Uterus (tissue), 2 donors: ENCODE measurements around the gene GGCX.
"Not testable (repeated sequence)": the region's sequence is repeated elsewhere in the genome, so short reads cannot be mapped to it uniquely, and the experiment has no call there.

Experiments used
- POLR2A ChIP-seq, 2 donors: fragments of 450-650 bp; IDR thresholded peaks; one replicate each; pipeline ENCODE4 v1.6.1; 2016; ENCODE audit warnings: antibody characterized with exemption in 2 of 2, mild to moderate bottlenecking in 1 of 2, moderate library complexity in 1 of 2
- TF ChIP-seq, protein P1 (sequence below), 4 experiments: fragments of 200-600 bp in 2 of 4; fragments of 450-650 bp in 2 of 4; sonication (generic) in 2 of 4; IDR thresholded peaks; one replicate each; pipeline ENCODE4 v1.5.1; 2016 to 2019; ENCODE audit warnings: antibody characterized with exemption in 4 of 4, mild to moderate bottlenecking in 2 of 4, moderate library complexity in 1 of 4

DNA sequence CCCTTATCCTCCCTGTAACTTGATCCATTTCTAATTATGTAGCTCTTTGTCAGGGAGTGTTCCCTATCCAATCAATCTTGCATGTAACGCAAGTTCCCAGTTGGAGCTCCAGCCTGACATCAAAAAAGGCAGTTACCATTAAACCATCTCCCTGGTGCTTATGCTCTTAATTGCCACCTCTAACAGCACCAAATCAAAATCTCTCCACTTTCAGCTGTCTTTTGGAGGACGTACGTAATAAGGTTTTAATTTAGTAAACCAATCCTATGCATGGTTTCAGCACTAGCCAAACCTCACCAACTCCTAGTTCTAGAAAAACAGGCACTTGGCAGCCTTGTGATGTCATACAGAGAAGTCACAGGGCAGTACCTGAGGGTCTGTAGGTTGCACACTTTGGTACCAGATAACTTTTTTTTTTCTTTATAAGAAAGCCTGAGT is 17.0 kb downstream of the GGCX start:
- not testable (repeated sequence) for TF ChIP-seq POLR2A (IDR thresholded peaks at IDR 0.05)
- TF ChIP-seq, protein P1, sequence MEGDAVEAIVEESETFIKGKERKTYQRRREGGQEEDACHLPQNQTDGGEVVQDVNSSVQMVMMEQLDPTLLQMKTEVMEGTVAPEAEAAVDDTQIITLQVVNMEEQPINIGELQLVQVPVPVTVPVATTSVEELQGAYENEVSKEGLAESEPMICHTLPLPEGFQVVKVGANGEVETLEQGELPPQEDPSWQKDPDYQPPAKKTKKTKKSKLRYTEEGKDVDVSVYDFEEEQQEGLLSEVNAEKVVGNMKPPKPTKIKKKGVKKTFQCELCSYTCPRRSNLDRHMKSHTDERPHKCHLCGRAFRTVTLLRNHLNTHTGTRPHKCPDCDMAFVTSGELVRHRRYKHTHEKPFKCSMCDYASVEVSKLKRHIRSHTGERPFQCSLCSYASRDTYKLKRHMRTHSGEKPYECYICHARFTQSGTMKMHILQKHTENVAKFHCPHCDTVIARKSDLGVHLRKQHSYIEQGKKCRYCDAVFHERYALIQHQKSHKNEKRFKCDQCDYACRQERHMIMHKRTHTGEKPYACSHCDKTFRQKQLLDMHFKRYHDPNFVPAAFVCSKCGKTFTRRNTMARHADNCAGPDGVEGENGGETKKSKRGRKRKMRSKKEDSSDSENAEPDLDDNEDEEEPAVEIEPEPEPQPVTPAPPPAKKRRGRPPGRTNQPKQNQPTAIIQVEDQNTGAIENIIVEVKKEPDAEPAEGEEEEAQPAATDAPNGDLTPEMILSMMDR (IDR thresholded peaks at IDR 0.05): not testable (repeated sequence)
